ENCODE results near the gene GRID2. TPM values are rescaled to one million over a fixed set of nuclear protein-coding genes. Genes with fewer than 3 reads are reported as not detected.

Gene GRID2
- total RNA-seq, 3 donors from 2014 or later, result under 0.01 TPM

GRCh38 chr4:93312299-93312698 is 1008.5 kb downstream of the GRID2 start:
- intact Hi-C loops (cut with DNase I; ENCODE audit: low total_unique reads), result no loop called here
- H3K36me3 ChIP-seq, result no peaks in the 10 kb centered on the region
- no peaks in the 10 kb centered on the region for H3K9me3 ChIP-seq
- no peaks in the 10 kb centered on the region for H3K4me1 ChIP-seq
- no peak for DNase-seq (ENCODE audit: low spot score in 2 of 2)
- H3K27me3 ChIP-seq, result no peaks in the 10 kb centered on the region
- H3K27ac ChIP-seq, result no peak overlapping the region
- TF ChIP-seq, protein P1, sequence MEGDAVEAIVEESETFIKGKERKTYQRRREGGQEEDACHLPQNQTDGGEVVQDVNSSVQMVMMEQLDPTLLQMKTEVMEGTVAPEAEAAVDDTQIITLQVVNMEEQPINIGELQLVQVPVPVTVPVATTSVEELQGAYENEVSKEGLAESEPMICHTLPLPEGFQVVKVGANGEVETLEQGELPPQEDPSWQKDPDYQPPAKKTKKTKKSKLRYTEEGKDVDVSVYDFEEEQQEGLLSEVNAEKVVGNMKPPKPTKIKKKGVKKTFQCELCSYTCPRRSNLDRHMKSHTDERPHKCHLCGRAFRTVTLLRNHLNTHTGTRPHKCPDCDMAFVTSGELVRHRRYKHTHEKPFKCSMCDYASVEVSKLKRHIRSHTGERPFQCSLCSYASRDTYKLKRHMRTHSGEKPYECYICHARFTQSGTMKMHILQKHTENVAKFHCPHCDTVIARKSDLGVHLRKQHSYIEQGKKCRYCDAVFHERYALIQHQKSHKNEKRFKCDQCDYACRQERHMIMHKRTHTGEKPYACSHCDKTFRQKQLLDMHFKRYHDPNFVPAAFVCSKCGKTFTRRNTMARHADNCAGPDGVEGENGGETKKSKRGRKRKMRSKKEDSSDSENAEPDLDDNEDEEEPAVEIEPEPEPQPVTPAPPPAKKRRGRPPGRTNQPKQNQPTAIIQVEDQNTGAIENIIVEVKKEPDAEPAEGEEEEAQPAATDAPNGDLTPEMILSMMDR (IDR thresholded peaks at IDR 0.05), result no peak
- H3K4me3 ChIP-seq, result no peak overlapping the region

- no peaks in the 10 kb centered on the region for H3K4me1 ChIP-seq
- H3K9me3 ChIP-seq, result no peaks in the 10 kb centered on the region
- no peaks in the 10 kb centered on the region for H3K36me3 ChIP-seq
- no peak for TF ChIP-seq POLR2A (IDR thresholded peaks at IDR 0.05)
- TF ChIP-seq POLR2AphosphoS5 (IDR thresholded peaks at IDR 0.05), result no peak
- TF ChIP-seq, protein P1 (IDR thresholded peaks at IDR 0.05), result no peak
- intact Hi-C loops (cut with DNase I; ENCODE audit: low total_unique reads), result no loop called here
- no peak overlapping the region for H3K27ac ChIP-seq
- DNase-seq (ENCODE audit: low spot score in 2 of 2), result no peak
- H3K27me3 ChIP-seq, result no peaks in the 10 kb centered on the region
- H3K4me3 ChIP-seq, result no peak overlapping the region
Measured at GRCh38 chr4:93313197-93313596, 1009.4 kb downstream of the GRID2 start.

DNA sequence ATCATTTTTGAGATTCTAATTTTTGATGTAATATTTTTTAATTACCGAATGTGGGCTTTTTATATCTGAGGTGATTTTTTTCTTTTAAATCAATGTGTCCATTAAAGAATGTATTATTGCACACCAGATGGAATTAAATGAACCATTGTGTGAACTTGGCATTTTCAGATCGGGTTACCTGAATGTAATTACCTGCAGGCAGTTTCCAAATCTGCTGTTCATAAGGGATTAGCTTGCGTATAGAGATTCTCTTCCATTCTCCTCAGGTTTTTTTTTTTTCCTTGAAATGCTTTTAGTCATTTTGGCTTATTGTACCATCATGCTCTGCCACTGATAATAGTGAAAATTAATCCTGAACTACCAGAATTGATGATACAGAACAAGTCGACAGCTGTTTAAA is 1013.3 kb downstream of the GRID2 start:
- H3K27me3 ChIP-seq, result no peaks in the 10 kb centered on the region
- TF ChIP-seq, protein P1 (IDR thresholded peaks at IDR 0.05), result no peak
- no peak for TF ChIP-seq POLR2AphosphoS5 (IDR thresholded peaks at IDR 0.05)
- TF ChIP-seq POLR2A (IDR thresholded peaks at IDR 0.05), result no peak
- DNase-seq (ENCODE audit: low spot score in 2 of 2), result no peak
- no peaks in the 10 kb centered on the region for H3K4me1 ChIP-seq
- H3K27ac ChIP-seq, result no peak overlapping the region
- H3K36me3 ChIP-seq, result no peaks in the 10 kb centered on the region
- intact Hi-C loops (cut with DNase I; ENCODE audit: low total_unique reads), result no loop called here
- no peaks in the 10 kb centered on the region for H3K9me3 ChIP-seq
- no peak overlapping the region for H3K4me3 ChIP-seq

GRCh38 chr4:93317561-93317960 is 1013.8 kb downstream of the GRID2 start:
- H3K9me3 ChIP-seq, result no peaks in the 10 kb centered on the region
- H3K27me3 ChIP-seq, result no peaks in the 10 kb centered on the region
- no peak overlapping the region for H3K27ac ChIP-seq
- H3K4me3 ChIP-seq, result no peak overlapping the region
- intact Hi-C loops (cut with DNase I; ENCODE audit: low total_unique reads), result no loop called here
- no peaks in the 10 kb centered on the region for H3K4me1 ChIP-seq
- TF ChIP-seq, protein P1 (IDR thresholded peaks at IDR 0.05), result no peak
- no peak for TF ChIP-seq POLR2AphosphoS5 (IDR thresholded peaks at IDR 0.05)
- TF ChIP-seq POLR2A (IDR thresholded peaks at IDR 0.05), result no peak
- DNase-seq (ENCODE audit: low spot score in 2 of 2), result no peak
- H3K36me3 ChIP-seq, result no peaks in the 10 kb centered on the region

DNA sequence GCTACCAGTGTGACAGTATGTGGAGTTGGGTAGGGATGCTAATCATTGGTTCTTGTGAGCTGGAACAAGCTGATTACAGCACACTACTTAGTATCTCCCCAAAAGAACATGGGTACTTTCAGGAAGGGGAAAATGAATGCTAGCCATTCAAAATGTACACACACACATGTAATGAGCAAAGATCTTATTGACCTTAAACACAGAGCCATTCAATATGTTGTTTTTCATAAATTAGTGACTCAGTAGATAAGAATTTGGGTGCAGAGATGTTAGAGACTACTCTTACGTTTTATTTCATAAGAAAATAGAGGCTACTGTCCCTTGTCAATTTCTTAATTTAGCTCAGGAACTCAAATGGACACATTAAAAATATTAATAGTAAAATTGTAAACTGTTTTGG is 1015.3 kb downstream of the GRID2 start:
- Histone ChIP-seq H3K27ac (no peak overlapping the region), H3K4me3 (no peak overlapping the region), H3K4me1 (no peaks in the 10 kb centered on the region), H3K9me3 (peaks cover 0 to 8% of the 10 kb centered on the region in 2 donors), H3K27me3 (no peaks in the 10 kb centered on the region), H3K36me3 (no peaks in the 10 kb centered on the region)
- intact Hi-C loops (cut with DNase I; ENCODE audit: low total_unique reads), result no loop called here
- no peak for DNase-seq (ENCODE audit: low spot score in 2 of 2)
- no peak for TF ChIP-seq POLR2A (IDR thresholded peaks at IDR 0.05)
- TF ChIP-seq, protein P1 (IDR thresholded peaks at IDR 0.05), result no peak
- TF ChIP-seq POLR2AphosphoS5 (IDR thresholded peaks at IDR 0.05), result no peak

Measured in breast epithelium (tissue), 4 donors.